NCI-H526 (cell line): ENCODE data around the gene LEF1.
"Not testable (repeated sequence)": the region's sequence is repeated elsewhere in the genome, so short reads cannot be mapped to it uniquely, and the experiment has no call there.

Experiments
- DNase-seq, 2 experiments: peaks; one replicate each; lab custom pipeline; 2025; lab: John Stamatoyannopoulos, UW

LEF1 gene

DNA sequence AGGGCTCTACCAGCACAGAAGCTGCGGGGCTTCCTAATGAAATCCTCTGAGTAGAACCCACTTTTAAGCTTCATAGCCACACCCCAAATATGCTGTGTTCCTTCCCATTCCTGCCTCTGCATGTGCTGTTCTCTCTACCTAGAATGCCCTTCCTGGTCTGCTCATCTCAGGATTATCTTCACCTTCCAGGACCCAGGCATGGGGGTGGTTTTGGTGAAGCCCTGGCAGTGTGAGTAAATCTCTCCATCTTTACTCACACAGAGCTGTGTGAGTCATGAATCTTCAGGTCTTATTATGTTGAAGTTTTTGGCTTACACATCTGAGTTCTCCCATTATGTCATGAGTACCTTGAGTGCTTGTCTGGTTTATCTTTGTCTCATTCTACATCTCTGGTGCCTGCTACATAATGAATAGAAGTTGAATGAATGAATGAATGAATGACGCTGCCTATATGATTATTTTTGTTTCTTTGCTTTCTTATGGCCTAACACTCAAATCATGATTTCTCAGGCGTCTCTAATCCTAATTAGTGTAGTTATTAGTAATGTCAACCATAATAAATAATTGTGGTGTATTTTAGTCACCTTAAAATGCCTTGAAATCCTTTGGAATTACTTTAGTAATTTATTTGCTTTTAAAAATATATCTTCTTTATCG, 137.2 kb downstream of the LEF1 start:
- DNase-seq, result no peak

DNA sequence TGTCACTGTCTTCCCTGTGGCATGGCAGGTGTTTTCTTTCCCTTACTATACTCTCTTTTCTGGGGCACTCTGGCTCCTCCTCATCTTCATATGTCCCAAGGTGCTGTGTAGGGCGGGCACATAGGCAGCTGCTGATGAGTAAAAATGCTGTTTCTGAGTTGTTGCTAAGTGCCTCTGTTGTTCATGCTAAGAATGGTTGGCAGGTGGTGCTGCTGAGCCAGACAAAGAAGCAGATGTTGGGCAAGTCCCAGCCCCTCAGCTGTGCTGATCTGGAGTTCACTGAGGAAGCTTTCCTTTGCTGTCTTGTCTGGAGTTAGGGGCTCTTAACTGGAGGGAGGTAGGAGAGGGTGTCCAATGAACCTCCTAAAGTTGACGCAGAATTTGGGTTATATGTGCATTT, 138.4 kb downstream of the LEF1 start:
- DNase-seq, result peak in 1 of 2 experiments; percentile 49

DNA sequence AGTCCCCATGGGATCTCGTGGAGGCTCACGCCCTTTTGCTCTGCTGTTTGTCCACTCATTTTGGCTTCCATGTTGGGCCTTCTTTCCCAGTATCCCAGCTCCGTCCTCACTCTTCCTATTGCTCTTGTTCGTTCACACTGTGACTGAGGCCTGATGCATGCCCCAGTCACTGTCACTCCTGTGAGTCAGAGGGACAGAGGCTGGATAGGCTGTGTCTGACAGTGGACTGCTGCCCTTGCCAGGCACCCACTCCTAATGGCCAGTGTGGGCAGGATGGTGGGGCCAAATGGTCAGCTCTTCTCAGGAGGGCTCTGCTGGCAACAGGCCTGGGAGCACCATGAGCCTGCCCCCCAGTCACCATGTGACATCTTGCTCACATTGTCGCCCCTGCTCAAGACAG, 139.0 kb downstream of the LEF1 start:
- no peak for DNase-seq

- DNase-seq, result no peak
Observed at GRCh38 chr4:108029016-108029720, 139.6 kb downstream of the LEF1 start.

- DNase-seq, result no peak
Observed at GRCh38 chr4:108024878-108025165, 143.9 kb downstream of the LEF1 start.

DNA sequence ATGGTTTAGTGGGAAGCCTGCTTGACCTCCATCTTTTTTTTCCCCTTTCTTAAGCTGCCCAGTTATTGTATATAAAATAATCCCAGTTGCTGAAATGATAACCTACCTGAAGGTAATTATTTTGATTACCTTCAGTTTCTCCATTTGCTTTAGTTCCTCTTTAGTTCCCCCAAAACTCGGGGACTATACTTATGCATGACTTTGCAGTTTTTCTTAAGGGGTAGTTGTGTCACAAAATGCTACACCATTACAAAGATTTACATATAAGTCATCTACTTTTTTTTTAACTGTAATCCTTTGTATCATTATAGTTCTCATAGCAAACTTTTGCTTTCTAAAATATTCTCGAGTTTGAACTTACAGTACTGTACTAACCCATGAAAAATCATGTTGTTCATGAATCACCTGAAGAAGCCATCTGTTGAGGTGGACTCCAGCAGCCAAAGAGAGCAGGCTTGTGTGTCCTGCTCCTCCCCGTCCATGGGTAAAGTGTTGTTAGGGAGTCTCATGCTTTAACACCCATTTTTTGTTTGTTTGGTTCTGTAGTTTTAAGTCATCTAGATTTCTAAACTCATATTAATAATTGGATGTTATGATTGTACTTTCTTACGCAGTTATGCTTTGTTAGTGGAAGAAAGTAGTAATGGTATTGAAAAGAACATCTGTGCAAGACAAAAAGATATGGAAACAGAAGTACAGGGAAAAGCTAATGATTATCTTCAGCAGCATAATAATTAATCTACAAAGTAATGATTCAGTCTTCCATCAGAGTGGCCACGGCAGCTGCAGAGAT, 144.5 kb downstream of the LEF1 start:
- no peak for DNase-seq

- DNase-seq, result no peak
Observed at GRCh38 chr4:108018884-108019187, 149.9 kb downstream of the LEF1 start.

GRCh38 chr4:108018040-108018883, 150.5 kb downstream of the LEF1 start:
- DNase-seq, result peak; percentile 10 to 78

DNA sequence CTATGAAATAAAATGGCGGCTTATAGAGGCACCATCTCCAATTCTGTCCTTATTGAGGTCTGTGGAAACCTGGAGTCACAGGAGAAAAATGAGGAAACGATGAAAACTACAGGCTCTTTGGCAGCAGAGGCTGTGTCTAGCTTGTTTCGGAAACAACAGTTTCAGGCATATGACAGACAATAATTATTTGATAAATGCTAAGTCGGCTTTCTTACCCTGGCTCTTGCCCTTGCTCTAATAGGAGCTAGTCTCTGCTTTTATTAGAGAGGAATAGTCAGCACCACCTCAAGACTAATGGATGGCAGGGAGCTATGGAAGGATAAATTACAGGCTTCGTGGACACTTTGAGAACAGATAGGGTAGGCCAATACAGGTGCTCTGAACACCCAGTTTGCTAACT, 154.8 kb downstream of the LEF1 start:
- DNase-seq, result no peak

DNA sequence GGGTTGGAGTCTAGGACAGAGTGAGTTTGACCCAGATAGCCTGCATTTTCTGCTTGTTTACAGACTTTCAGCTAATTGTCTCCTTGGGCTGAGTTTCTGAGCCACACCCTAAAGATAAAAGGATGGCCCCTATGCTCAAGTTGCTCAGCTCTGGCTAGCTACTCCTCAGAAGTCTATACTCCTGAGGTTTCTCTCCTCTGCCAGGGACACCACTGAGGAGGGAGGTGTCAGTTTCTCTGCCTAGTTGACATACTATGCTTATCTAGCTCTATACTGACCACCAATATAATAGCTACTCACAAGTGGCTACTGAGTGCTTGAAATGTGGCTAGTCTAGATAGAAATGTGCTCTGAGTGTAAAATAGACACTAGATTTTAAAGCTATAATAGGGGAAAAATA, 155.4 kb downstream of the LEF1 start:
- no peak for DNase-seq

- DNase-seq, result not testable (repeated sequence)
Observed at GRCh38 chr4:108012382-108012781, 156.3 kb downstream of the LEF1 start.

GRCh38 chr4:108010167-108010566, 158.6 kb downstream of the LEF1 start:
- no peak for DNase-seq

DNA sequence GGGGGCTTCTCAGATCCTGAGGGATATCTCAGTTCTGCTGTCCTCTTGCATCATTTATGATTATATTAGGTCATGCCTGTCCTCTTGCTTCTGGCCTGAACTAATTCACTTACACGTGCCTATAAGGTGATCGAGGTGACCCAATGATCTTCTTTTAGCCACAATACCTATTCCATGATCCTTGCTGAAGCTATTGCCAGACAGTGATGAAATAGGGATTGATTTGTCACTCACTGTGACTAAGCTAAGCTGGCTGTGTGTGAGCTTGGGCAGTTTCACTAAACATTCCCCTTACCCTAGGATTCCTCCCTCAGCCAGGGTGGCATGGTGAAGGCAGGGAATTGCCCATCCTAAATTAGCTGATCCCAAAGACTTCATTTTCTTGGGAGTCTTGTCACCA, 160.0 kb downstream of the LEF1 start:
- no peak for DNase-seq

GRCh38 chr4:108007984-108008383, 160.7 kb downstream of the LEF1 start:
- DNase-seq, result no peak

DNA sequence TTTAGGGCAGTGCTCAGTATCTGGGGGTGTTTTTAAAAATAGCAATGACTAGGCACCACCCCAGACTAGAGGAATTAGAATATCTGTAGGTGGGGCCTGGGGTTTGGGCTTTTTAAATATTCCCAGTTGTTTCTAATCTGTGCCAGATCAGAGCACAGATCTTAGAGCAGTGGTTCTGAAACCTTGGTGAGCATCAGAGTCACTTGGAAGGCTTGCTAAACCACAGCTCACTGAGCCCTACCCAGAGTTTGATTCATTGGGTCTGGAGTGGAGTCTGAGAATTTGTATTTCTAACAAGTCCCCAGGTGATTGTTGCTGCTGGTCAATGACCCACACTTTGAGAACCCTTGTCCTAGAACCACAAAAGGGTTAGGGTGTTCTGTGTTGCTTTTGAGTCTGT, 162.4 kb downstream of the LEF1 start:
- no peak for DNase-seq

DNA sequence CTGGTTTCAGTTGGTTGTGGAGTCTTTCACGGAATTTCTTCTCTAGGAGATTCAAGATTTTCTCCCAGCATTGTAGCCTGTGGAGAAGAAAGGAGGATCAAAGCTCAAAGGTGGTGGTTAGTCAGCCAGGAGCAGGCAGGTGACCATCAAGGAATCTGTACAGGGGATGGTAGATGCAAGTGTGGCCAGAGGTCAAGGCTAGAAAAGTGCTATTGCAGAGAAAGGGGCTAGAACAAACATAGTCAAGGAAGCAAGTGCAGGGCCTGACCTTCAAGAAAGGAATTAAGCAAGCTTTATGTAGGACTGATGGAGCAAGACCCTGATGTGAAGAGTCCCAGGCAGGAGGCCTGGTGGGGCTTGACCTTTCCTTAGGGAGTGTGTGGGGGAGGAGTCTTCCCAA, 162.9 kb downstream of the LEF1 start:
- no peak for DNase-seq

DNA sequence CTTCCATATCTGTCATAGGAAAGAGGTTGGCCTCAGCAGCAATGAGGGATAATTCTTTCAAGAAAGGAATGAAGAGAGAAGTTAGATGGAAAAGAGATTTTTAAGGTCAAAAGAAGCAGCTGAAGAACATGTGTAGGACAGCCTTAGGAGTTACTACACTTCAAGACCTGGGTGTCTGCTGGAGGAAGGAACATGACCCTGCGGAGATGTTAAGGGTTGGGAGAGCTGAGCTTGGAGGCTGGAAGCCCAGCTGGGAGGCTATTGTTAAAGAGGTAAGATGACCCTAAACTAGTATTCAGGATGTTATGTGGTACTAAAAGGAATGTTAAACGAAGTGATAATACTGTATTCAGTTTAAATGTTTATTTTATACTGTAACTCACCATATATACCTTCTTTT, 164.1 kb downstream of the LEF1 start:
- no peak for DNase-seq

DNA sequence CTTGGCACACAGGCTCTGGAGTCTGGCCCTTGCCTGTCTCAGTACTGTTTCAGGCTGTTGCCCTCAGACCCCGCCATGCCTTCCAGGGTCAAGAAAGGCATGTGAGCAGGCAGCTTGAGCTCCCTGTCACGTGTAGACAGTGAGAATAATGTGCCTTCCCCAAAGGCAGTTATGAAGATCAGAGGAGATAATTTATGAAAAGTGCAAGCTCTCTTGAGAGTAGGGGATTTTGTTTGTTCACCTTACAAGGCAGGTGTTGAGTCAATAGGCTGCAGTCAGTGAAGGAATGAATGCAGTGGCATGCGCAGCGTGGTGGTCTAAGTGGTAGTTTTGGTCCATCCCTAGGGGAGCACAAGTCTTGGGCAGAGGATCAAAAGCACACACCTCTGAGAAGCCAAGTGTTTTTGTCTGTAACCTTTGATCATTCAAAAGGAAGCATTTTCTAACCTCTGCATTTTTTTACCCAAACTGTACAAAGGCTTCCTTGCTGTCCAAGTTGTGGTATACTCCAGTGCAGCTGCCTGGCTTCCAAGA, 164.7 kb downstream of the LEF1 start:
- no peak for DNase-seq

GRCh38 chr4:108001540-108002135, 167.1 kb downstream of the LEF1 start:
- no peak for DNase-seq

- no peak for DNase-seq
Observed at GRCh38 chr4:107999932-108000539, 168.7 kb downstream of the LEF1 start.

- no peak for DNase-seq
Observed at GRCh38 chr4:107997794-107998193, 170.9 kb downstream of the LEF1 start.
